ENCODE results near the gene MIEF2. TPM values are rescaled to one million over a fixed set of nuclear protein-coding genes. Genes with fewer than 3 reads are reported as not detected.
A peak's percentile ranks its signal among the peaks of the same experiment; 100 is the strongest.

Gene MIEF2
- total and polyA plus RNA-seq, 2 donors (not counting 3 experiments of a cell fraction or from before 2014, with no cell fraction given): 8.3 to 22.7 TPM

DNA sequence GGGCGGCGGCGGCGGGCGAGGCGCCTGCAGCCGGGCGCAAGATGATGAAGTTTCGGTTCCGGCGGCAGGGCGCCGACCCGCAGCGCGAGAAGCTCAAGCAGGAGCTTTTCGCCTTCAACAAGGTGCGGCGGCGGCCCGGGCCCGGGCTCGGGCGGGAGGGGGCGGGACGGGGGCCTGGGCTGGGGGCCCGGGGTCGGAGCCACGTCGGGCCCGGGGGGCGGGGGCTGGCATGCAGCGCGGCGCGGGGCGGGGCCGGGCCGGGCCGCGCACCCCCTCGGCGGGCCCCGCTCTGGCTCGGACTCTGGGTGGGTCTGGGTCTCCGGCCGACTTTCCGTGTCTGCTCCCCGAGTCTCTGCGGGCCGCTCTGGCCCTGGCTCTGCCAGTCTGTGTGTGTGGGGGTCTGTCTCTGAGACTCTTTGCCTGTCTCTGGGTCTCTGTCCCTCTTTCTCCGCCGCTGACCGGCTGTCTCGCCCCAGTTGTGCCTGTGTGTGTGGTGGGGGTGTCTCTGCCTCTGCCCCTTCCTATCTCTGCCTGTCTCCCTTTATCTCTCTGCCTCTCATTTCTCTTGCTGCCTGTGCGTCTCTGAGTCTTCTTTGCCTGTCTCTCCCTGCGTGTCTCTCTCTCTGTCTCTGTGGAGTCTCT, 34.7 kb upstream of the MIEF2 start:
- Histone ChIP-seq H3K79me2 (ENCODE audit: control insufficient read depth, insufficient read depth, low read length) (peaks cover 45% of the 10 kb centered on the region), H3K4me2 (ENCODE audit: insufficient read depth, low read length) (peak overlapping the region; percentile 91), H3K9me3 (replicated peaks; ENCODE audit: control insufficient read depth, insufficient read depth, low read length) (no peaks in the 10 kb centered on the region), H3K9ac (replicated peaks; ENCODE audit: extremely low read depth, insufficient read depth, low read length) (peak overlapping the region; percentile 84), H3K27ac (ENCODE audit: insufficient read depth, low read depth, low read length) (peak overlapping the region; percentile 42), H2AFZ (ENCODE audit: low read depth, low read length) (peak overlapping the region; percentile 53), H3K4me3 (replicated peaks in 1 of 3; ENCODE audit: insufficient read depth in 1 of 3, low read depth in 1 of 3, low read length in 3 of 3) (peak overlapping the region; percentile 63 to 78 (median 68)), H3K27me3 (ENCODE audit: control insufficient read depth in 2 of 2, insufficient read depth in 2 of 2, low read length in 2 of 2) (no peaks in the 10 kb centered on the region), H3K9me1 (replicated peaks; ENCODE audit: control insufficient read depth, extremely low read depth, insufficient read depth, low read length) (no peaks in the 10 kb centered on the region), H3K36me3 (ENCODE audit: control insufficient read depth in 2 of 2, extremely low read depth in 1 of 2, insufficient read depth in 2 of 2, low read length in 2 of 2) (no peaks in the 10 kb centered on the region), H3K4me1 (ENCODE audit: control insufficient read depth, extremely low read depth, insufficient read depth, low read length) (peaks cover 18% of the 10 kb centered on the region), H4K20me1 (replicated peaks; ENCODE audit: control insufficient read depth, extremely low read depth, insufficient read depth, low read length) (no peaks in the 10 kb centered on the region)
- FAIRE-seq (peak; percentile 63), DNase-seq (ENCODE audit: low read depth, low spot score) (peak; percentile 36)
- intact Hi-C loops (cut with micrococcal nuclease): loop anchor here (1.0 to 2.0 kb wide), 2 partner anchors 36 to 89 kb away; partner anchors contain the start of genes SMCR8 and TOP3A
- dilution Hi-C loops (cut with MboI; ENCODE audit: extremely low pct_ligation_motif_present, low sequenced_read_pairs): no loop called here
- no TSS peak for BruUV-seq (replicated peaks)
- ChIA-PET POLR2A (interaction anchor here (1.6 kb wide), 1 partner anchor 23 kb away, joined by 4 read pairs; no protein-coding TSS in a partner anchor), CTCF (interaction anchor here (0.9 kb wide), 1 partner anchor 23 kb away, joined by 3 read pairs; no protein-coding TSS in a partner anchor)
- peak; percentile 28 for TF ChIP-seq POLR2AphosphoS5 (IDR thresholded peaks at IDR 0.05; ENCODE audit: insufficient read depth, low read depth, low read length)
- TF ChIP-seq, protein P1, sequence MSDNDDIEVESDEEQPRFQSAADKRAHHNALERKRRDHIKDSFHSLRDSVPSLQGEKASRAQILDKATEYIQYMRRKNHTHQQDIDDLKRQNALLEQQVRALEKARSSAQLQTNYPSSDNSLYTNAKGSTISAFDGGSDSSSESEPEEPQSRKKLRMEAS (IDR thresholded peaks at IDR 0.05; ENCODE audit: insufficient read depth, insufficient read length): no peak
- TF ChIP-seq POLR2A (IDR thresholded peaks at IDR 0.05; ENCODE audit: low read depth, low read length): peak; percentile 48

DNA sequence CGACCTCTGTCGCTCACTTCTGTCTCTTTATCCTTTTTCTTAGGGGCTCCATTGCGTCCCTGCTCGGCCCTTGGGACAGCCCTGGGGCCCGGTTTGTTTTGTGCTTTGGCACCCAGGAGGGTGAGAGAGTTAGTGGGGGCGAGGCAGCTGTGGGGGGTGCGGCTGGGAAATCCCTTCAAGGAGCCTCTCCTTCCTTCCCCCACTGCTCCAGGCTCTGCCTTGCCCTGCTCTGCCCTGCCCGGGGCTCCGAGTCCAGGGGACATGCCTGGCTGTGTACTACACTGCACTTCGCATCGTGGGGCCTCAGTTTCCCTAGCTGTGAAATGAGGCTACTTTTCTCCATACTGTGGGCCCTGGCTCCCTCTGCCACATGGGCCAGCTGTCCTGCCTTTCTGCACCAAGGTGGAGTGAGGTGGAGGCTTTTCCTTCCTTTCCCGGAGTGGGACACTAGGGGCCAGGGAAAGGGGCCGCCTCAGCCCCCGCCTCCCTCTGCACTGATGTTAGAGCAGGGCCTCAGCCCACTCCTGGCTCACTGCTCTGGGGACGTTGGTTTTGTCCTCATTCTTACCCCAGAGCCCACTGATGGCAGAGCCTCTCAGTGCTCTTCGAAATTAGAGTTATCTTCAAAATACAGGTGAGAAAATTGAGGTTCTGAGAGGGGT, 34.0 kb upstream of the MIEF2 start:
- H2AFZ ChIP-seq (ENCODE audit: low read depth, low read length): peak overlapping the region; percentile 53
- peak overlapping the region; percentile 63 to 78 (median 68) for H3K4me3 ChIP-seq (replicated peaks in 1 of 3; ENCODE audit: insufficient read depth in 1 of 3, low read depth in 1 of 3, low read length in 3 of 3)
- H3K79me2 ChIP-seq (ENCODE audit: control insufficient read depth, insufficient read depth, low read length): peaks cover 45% of the 10 kb centered on the region
- no peaks in the 10 kb centered on the region for H3K36me3 ChIP-seq (ENCODE audit: control insufficient read depth in 2 of 2, extremely low read depth in 1 of 2, insufficient read depth in 2 of 2, low read length in 2 of 2)
- peaks cover 12% of the 10 kb centered on the region for H3K4me1 ChIP-seq (ENCODE audit: control insufficient read depth, extremely low read depth, insufficient read depth, low read length)
- ChIA-PET CTCF (interaction anchor here (0.9 kb wide), 1 partner anchor 22 kb away, joined by 3 read pairs; no protein-coding TSS in a partner anchor), POLR2A (no interaction called here)
- dilution Hi-C loops (cut with MboI; ENCODE audit: extremely low pct_ligation_motif_present, low sequenced_read_pairs): no loop called here
- DNase-seq (ENCODE audit: low read depth, low spot score): no peak
- TF ChIP-seq, protein P2, sequence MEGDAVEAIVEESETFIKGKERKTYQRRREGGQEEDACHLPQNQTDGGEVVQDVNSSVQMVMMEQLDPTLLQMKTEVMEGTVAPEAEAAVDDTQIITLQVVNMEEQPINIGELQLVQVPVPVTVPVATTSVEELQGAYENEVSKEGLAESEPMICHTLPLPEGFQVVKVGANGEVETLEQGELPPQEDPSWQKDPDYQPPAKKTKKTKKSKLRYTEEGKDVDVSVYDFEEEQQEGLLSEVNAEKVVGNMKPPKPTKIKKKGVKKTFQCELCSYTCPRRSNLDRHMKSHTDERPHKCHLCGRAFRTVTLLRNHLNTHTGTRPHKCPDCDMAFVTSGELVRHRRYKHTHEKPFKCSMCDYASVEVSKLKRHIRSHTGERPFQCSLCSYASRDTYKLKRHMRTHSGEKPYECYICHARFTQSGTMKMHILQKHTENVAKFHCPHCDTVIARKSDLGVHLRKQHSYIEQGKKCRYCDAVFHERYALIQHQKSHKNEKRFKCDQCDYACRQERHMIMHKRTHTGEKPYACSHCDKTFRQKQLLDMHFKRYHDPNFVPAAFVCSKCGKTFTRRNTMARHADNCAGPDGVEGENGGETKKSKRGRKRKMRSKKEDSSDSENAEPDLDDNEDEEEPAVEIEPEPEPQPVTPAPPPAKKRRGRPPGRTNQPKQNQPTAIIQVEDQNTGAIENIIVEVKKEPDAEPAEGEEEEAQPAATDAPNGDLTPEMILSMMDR (IDR thresholded peaks at IDR 0.05; ENCODE audit: extremely low read depth in 1 of 2, insufficient read depth in 1 of 2, low read depth in 1 of 2, low read length in 2 of 2): no peak
- no peak for TF ChIP-seq MYC (IDR thresholded peaks at IDR 0.05; ENCODE audit: low read depth, low read length)
- TF ChIP-seq, protein P1 (IDR thresholded peaks at IDR 0.05; ENCODE audit: insufficient read depth, insufficient read length): no peak
- no peak for TF ChIP-seq JUN (IDR thresholded peaks at IDR 0.05; ENCODE audit: borderline replicate concordance, insufficient read depth, insufficient read length, low read depth)
- no peak for TF ChIP-seq EZH2 (IDR thresholded peaks at IDR 0.05; ENCODE audit: borderline replicate concordance, low read depth, low read length, severe bottlenecking)
- no peak for TF ChIP-seq POLR2AphosphoS5 (IDR thresholded peaks at IDR 0.05; ENCODE audit: insufficient read depth, low read depth, low read length)
- no peak for TF ChIP-seq POLR2A (IDR thresholded peaks at IDR 0.05; ENCODE audit: low read depth, low read length)
- no peak for TF ChIP-seq FOS (IDR thresholded peaks at IDR 0.05; ENCODE audit: borderline replicate concordance, insufficient read depth, low read length)
- no peak for TF ChIP-seq GATA2 (IDR thresholded peaks at IDR 0.05; ENCODE audit: insufficient read depth, insufficient read length, low read depth, low read length)
- no peaks in the 10 kb centered on the region for H4K20me1 ChIP-seq (replicated peaks; ENCODE audit: control insufficient read depth, extremely low read depth, insufficient read depth, low read length)
- H3K27me3 ChIP-seq (ENCODE audit: control insufficient read depth in 2 of 2, insufficient read depth in 2 of 2, low read length in 2 of 2): no peaks in the 10 kb centered on the region
- BruUV-seq (replicated peaks): TSS peak; percentile 66
- H3K9ac ChIP-seq (replicated peaks; ENCODE audit: extremely low read depth, insufficient read depth, low read length): peak overlapping the region; percentile 84
- H3K9me3 ChIP-seq (replicated peaks; ENCODE audit: control insufficient read depth, insufficient read depth, low read length): no peaks in the 10 kb centered on the region
- FAIRE-seq: peak; percentile 24
- peak overlapping the region; percentile 91 for H3K4me2 ChIP-seq (ENCODE audit: insufficient read depth, low read length)
- no peaks in the 10 kb centered on the region for H3K9me1 ChIP-seq (replicated peaks; ENCODE audit: control insufficient read depth, extremely low read depth, insufficient read depth, low read length)
- intact Hi-C loops (cut with micrococcal nuclease): no loop called here
- H3K27ac ChIP-seq (ENCODE audit: insufficient read depth, low read depth, low read length): peak overlapping the region; percentile 42
